NOMO-1 treated with DMSO at 0.1 percent for 48 hours (cell line): ENCODE measurements around the gene HS6ST3.

Source experiments
- DNase-seq: peaks from one replicate; lab custom pipeline; 2025; ENCODE audit not compliant: unreplicated experiment; lab: John Stamatoyannopoulos, UW

Gene HS6ST3

DNA sequence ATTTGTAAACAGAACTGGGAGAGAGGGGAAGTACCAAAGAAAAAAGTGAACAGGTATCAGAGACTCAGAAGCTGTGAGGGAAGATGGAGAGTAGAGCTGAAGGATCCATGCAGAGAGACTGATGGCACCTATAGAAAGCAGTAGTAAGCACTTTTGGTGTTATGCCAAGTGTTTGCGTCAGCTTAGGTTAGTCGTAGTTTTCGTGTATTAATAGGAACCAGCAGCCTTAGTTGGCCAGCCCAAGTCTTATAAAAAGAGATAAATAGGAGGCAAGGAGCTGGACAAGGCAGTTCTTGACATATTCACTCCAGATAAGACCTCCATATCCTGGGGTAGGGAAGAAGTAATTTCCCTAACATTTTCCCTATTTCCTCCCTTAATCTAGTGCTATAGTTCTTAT, 690.2 kb downstream of the HS6ST3 start:
- DNase-seq: no peak

DNA sequence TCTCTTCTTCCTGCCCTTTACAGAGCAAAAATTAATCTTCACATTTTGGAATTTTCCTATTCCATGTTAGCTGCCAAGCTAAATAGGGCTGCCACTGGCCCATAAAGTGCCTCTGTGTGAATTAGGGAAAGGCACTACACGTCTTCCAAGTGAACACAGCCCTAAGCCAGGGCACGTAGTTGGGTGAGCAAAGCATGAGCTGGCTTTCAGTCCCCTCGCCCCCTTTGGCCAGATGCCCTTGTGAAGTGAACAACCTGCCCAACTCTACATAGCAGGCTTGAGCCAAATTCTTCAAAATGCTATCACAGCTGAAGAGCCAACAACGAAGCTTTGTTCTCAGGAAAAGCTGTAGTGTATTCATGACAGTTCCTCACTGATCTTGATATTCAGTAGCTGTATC, 691.2 kb downstream of the HS6ST3 start:
- DNase-seq: no peak

DNA sequence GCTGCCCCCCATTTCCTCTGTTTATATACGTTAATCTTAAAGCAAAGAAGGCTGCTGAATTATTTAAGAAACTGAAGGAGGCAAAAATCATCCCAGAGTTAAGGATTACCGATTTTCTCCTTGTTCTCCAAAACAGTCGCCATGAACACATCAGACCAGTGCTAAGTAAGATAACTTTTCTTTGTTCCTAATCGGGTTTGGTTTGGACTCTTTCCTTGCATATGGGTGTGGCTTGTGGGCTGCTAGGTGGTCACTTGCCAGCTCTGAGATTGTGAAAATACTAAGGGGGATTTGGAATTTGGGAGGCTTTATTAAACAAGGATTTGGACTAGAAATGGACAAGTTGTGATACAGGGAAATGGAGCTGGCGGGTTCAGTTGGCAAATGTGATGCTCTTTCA, 692.3 kb downstream of the HS6ST3 start:
- no peak for DNase-seq

DNA sequence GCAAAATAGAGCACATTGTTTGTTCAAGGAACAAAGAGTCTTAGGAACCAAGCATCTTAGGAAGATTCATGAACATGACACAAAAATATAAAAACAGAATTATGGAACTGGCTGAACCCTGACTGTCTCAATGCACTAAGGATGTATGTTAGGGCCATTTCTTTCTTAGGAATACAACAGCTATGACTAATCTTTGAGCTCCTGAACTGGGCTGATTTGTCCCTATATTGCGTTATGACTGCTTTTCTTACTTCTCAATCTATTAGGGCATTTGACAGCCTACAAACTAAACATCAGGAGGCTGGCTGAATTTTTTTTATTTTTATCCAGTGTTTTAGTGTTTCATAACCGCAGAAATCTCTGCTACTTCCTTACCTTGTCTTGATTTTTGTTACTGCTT, 693.1 kb downstream of the HS6ST3 start:
- no peak for DNase-seq

DNA sequence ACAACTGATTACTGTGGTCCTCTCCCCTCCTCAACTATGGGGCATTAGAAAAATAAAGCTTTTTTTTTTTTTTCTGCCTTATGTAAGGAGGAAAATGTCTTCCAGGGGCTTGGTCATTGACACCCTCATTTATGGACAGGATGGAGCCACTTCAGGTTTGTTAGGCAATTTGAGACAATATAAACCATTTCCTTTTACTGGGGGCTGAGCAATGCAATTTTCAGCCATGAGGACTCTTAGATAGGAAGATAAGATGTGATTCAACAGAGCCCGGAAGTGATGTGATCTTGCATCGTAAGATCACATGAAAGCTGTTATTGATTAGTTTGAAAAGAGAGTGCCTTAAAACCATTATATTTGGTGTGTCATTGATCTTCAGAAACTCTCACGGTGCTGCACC, 693.6 kb downstream of the HS6ST3 start:
- DNase-seq: no peak

DNA sequence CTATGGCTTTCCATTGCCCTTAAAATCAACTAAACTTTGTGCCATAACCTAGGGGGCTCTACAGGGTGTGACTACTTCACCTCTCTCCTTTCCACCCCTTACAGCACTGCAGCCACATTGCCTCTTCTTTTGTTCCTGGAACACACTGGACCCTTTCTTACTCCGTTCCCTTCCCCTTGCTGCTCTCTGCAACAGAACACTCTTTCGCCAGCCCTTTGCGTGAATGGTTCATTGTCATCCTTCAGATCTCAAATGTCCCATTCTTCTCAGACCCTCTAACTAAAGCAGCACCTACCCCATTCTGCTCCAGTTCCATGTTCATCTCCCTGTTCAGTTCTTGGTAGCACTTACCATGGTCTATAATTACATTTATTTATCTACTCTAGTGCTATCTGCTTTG, 696.1 kb downstream of the HS6ST3 start:
- DNase-seq: no peak

DNA sequence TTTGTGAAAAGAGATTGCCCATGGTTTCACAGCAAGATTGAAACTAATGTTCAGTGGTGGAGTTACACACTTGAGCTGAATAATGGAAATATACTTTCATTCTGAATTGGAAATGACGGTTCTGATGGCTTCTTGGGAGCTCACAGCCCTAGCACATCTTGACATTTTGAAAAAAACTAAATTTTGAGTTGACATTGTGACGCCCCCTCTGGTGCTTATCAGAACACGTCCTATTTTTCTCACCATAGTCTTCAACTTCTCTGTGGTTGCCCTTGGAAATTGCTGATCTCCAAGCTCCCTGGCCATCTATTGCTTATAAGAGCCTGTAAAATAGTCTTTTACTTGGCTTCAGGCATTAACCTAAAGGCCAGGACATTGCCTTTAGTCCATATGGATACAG, 702.3 kb downstream of the HS6ST3 start:
- DNase-seq: no peak

DNA sequence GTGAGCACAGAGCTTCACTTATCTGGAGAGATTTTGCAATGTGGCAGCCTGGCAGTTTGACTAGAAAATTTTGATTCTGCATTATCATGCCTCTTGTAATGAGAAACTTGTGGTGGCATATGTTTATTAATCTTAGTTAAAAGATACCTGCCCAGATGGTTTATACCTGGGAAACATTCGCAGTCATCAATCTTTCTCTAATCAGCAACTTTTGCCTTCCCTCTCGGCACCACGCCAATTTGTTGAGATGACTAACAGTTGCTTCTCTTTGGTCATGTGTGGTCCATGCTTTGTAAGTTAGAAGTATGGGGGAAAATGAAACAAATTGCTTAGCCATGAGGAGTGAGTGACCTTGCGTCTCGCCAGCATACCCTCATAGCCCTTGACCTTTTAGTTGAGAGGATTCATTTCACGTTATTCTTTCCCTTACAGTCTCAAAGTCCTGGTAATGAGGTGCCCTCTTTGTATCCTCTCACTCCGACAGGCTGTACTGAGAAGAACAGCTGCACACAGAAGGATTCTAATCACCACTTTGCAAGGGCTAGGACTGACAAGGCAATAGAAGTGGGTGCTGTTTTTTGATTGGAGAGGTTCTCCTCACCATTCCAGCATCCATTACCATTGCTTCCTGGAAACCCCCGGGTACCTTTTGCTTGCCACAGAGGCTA, 703.0 kb downstream of the HS6ST3 start:
- DNase-seq: no peak

DNA sequence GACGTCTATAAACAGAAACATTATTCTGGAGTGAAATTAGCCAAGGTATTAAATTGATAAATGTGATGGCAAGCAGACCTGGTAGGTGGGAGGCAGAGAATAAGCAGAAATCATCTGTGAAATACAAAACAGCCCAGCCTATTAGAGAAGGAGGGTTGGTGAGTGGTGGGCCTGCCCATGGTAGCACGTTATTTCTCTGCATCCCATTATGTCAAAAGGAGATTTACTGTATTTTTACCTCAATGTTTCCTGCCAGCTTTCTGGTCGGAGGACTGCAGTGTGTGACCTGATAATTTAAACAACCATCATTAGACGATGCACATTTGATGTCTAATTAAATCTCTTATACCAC, 703.5 kb downstream of the HS6ST3 start:
- DNase-seq: no peak

DNA sequence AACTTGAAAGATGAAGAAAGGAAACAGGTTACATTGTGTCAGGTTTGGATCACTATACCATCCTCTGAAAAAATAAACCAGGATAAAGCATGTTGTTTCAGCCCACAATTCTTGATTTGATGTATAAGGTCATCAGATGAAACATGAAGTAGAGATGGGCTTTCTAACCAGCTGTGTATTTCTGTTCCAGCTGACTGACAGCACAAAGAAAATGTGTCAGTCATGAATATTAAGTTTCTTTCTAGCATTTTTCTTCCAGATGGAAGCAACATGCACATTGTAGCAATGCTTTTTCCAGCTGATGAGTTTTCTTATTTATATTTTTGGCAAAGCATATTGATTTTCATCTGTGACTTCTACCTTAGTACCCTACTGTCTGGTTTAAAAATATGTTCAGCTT, 704.8 kb downstream of the HS6ST3 start:
- DNase-seq: no peak

DNA sequence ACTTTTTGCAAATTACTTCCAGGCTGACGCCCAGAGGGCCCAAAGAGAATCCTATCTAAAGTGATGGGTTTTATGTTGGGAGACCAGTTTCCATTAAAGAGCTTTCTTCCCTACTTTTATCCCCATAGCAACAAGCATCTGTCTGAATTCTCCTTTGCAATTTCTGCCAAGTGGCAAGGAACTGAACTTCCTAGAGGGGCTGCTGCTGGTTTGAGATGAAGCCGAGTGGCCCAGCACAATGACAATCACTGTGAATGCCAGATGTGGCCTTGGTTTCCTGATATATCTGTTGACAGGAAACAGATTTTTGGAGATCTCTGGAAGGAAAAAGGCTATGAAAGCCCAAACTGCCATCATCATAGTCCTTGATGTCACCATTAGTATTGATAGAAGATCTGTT, 705.8 kb downstream of the HS6ST3 start:
- DNase-seq: no peak

DNA sequence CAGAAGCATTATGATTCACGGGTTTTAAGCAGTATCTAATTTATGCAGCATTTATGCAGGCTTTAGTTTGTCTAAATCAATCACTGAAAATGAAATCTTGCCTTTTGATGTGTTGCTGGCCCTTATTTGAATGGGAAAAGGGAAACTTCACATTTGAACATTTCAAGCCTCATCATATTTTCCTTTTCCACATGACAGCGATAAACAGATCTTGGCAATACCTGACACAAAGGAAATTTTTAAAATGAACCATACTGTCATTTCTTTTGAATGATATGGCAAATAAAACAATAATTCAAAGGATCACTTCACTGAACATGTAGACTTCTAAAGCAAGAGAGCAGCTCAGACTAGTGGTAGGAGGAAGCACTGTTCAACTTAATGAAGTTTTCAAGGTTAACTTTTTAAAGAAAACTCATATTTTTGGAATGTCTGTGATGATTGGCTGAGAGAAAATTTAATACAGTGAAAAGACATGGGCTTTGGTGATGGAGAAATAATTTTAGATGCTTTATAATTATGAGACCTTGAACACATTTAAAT, 706.3 kb downstream of the HS6ST3 start:
- no peak for DNase-seq

DNA sequence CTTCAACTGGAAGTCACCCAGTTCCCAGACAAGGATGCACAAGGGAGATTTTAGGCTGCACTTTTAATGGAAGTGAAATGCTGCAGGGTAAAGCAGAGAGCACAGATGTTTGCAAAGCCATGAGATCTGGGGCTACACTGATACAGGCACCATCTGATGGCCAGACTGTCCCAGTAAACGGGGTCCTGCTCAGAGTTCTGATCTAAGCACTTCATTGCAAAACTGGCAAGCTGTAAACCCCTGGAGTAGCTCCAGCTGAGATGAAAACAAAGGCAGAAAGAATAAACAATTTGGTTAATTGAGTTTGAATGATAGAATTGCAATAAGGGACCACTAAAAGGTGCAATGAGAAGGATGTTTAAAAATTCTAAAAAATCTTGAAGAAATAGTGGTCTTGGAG, 707.2 kb downstream of the HS6ST3 start:
- no peak for DNase-seq

DNA sequence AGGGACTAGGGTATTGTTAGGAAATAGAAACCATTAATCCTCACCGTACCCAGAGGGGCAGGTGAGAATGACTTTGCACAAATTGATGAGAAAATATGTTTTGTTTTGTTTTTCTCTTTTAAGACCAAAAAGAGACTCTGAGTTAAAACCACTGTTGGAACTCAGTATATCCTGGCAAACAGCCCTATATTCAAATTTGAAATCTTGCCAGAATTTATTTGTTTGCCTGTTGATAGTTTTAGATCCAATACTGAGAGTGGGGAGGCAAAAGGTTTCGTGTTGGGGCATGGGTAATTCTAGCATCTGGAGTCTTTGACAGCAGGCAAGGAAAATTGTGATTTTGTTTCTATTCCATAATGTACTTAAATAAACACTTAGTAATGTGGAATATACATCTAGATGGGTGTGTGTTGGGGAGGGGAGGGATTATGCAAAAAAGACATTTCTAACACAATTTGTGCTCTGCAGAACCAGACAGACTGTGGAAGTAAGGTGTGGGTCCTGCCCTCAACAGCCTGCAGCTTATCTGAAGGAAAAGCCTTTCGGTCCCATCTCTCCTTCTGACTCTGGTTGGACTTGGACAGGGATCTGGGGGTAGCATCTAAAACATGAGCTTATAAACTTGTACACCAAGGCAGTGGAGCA, 713.7 kb downstream of the HS6ST3 start:
- no peak for DNase-seq

DNA sequence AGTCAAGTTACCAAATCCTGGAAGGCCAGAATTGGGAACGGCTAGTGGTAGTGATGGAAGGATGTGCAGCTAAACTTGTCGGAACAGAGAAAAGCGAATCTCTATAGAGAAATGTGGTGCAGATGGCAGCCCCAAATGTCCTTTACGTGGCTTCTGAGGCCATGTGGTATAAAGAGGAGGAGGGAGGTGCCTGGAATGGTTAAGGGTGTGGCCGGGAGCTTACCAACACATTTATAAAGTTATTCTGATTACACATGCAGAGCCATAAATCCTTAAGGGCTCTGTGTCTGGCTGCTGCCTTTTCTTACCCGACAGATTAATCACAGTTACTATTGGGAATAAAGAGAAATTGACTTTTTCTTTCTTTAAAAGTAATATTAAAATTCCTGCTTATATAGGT, 714.3 kb downstream of the HS6ST3 start:
- DNase-seq: no peak

DNA sequence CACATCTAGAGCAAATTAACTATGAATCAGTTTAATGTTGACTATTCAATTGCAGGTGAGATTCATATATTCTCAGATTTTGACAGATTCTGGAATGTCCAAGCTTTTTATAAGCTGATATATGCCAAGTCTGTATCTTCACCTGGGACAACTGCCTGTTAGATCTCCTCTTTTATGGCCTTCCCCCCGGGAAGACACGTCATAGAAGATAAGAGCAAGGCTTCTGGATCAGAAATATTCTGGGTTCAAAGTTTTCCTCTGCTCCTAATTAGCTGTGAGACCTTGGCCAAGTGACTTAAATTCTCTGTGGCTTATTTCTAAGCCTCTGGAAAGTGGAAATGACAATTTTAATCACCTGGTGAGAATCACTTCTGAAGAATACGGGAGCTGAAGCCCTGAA, 716.8 kb downstream of the HS6ST3 start:
- DNase-seq: no peak

DNA sequence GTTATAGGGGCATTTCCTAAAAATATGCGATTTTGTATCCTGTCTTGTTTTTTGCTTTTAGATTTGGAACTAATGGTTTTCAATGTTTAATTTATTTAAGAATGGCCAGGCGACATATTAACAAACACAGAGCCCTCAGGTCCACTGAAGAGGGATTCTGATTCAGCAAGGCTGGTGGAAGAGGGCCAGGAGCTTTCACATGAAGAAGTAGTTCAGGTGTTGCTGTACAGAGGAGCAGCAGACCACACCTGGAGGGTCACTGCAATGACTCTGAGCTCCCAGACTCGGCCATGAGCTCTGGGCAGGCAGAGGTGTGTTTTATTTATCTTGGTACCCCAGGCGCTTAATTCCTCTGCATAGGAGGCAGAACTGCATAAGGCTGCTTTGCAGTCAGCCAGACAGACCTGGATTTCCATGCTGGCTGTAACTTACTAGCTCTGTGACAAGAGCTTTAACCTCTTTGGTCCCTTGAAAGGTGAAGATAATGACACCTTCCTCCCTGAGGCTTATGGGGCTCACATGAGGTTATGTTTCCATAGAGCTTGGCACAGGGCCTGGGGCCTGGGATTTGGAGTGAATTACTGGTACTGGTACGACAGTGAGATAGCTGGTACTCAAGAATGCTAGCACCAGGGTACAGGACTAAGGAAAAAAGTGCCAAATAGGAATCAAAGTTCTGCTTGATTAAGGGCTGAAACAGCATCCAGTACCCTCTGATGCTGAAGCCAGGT, 719.6 kb downstream of the HS6ST3 start:
- DNase-seq: no peak

DNA sequence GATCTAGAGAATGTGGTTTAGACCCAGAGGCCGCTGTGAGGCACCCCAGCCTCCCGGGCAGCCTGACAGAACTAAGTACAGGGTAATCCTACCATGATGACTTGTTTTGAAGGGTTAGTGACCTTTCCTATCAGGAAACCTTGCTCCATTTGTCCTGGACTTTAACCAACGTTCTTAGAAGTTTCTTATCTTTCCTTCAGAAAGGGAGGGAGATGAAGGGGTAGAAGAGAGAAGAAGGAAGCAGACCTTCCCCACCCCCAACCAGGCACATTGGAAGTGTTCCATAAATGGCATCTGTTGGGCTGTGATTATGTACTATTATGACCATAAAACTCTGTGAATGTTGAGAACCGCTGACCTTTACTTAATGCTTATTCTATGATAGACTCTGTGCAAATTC, 720.2 kb downstream of the HS6ST3 start:
- no peak for DNase-seq

DNA sequence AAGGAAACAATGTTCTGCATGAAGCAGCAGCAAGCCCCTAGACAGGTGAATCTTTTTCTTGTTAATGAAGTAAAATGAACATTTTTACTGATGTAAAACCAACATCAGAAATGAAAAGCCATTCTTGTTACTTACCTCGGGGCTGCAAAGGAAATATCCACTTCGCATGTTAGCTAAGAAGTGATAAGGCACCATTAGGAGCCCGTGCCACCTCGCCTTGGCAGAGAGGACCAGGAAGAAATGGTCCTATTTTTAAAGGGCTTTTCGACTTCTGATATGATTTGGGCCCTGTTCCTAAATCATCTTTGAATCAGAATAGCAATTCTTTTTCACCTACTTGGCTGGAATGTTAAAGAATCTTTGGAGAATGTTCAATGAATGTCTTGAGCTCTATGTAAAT, 721.1 kb downstream of the HS6ST3 start:
- no peak for DNase-seq

DNA sequence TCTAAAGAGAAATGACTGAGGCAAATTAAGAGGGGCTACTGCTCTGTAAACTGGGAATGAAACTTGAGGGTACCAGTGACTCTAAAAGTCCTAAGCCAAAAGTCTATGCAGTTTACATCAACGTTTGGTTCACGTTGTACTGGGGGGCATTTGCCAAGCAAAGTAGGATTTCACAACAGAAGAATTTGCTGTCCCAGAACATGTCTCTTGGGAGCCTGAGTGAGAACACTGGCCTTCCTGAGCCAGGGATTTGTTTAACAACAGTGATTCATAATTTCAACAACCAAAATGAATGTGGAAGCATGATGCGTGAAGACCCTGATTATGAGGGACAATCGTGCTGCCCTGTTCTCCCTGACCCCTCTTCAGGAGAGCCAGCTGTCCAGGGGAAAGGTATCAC, 726.4 kb downstream of the HS6ST3 start:
- no peak for DNase-seq

DNA sequence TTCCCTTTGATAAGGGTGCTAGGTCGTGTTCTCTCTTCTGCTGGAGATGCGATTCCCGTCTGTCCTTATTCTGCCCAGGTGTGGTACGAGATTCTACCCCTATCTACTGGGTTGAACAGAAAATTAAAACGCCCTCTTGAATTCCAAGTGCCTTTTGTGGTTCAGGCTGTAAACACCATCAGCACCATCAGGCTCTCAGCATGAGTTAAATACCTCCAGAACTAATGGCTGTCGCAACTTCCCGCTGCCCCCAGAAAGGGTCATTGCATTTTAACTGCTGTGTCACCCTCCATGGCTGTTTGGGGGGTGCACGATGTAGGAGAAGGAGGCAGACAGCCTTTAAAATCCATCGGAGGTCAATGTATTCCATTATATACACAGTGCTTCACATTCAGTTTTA, 727.0 kb downstream of the HS6ST3 start:
- DNase-seq: no peak

DNA sequence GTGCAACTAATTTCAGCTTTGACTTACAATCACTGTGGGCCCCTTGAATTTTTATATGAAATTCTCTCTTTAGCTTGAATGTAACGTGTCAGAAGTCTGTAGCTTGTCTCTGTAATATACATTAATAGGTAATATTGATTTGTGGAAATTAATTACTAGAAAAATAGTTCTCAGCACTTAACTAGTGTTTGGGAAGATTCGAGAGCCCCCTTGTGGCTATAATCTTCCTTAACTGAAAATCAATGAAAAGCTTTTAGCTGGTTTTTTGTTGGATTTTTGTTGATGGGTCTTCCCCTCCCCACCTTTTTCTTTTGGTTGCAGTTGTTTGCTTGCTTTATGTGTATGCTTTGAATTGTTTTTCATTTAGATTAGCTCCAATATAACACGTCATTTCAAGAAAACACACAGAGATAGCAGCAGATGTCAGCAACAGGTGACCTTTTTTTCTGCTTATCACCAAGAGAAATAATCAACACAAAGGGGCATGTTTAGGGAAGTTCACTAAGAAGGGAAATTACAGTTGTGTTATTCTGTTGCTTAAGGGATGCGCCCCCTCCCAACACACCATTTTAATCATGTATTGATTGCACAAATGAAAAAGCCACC, 727.5 kb downstream of the HS6ST3 start:
- no peak for DNase-seq
